NCI-H526 treated with DMSO at 0.1 percent for 48 hours (cell line): Measurements from ENCODE around the gene FAM174A.

Experiments used
- DNase-seq: peaks from one replicate; lab custom pipeline; 2025; lab: John Stamatoyannopoulos, UW

Gene FAM174A

GRCh38 chr5:100535060-100536005 lies at the start of gene FAM174A:
FAM174A (plus strand) TSS chr5:100535374; CDS start chr5:100535531, 157 bp downstream.
- peak; percentile 76 for DNase-seq

DNA sequence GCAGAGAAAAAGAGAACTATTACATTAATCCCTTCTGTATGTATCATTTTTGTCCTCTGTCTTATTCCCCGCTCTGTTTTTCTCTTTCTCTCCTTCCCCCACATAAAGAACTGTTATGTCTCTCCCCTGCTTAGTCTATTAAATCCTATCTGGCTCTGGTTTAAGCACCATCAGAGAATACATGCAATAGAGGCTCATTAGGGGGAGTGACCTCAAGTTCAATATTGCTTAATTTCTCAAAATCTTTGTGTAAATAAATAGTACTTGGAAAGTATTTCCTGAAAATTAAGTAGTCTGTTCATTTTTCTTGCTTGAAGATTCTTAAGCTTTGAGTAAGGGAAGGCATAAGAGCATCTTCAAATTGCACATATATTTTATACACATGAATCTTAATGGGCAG lies 41.2 kb upstream of the FAM174A start:
- DNase-seq, result no peak

DNA sequence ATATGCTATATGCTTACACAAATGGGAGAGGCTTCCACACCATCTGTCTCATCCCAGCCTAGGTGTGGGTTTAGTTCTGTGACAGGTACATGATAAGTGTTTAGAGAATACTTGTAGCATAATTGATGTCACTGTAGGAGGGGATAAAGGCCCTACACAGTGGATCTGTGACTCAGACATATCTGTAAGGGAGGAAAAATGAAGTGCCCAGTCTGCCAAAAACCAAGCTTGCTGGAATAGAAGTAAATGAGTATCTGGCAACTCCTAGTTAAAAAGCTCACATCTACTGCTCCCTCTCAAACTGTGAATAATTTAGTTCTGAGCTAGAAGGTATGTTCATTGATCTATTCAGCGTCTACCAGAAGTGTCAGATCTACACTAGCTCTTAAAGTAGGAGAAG lies 38.9 kb upstream of the FAM174A start:
- no peak for DNase-seq

DNA sequence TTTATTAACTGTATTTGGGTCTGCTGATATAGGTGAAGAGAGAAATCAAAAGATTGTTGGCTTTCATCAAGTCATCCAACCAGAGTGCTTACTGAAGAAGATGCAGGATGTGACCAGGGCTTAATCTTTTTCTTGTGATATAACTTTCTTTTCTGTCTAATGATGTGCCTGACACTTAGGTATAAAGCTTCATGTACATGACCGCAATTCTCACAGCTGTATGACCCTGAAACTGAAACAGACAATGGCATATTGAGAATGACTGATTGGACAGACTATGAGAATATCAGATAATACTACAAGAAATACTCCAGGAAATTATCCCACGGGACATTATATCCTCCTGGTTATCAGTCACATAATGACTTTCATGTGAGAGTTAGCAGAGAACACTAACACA lies 32.5 kb upstream of the FAM174A start:
- DNase-seq, result no peak

GRCh38 chr5:100505984-100506670 lies 29.0 kb upstream of the FAM174A start:
- no peak for DNase-seq

DNA sequence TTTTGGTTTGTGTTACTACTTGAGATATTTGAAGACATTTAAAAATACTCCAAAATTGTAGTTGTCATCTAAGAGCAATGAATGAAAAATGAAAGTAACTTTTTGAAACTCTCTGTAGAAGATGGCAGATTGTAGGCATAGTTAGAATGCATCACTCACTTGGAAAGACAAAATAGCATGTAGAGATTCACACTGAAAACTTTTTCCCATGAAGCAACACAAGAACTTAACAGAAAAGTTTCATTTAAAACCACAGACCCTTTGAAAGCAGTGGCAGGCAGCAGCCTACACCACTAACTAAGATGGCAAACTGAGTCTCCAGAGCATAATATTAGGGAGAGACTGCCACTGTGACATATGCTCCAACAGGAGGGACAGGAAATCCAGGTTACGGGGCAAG lies 18.9 kb upstream of the FAM174A start:
- no peak for DNase-seq

DNA sequence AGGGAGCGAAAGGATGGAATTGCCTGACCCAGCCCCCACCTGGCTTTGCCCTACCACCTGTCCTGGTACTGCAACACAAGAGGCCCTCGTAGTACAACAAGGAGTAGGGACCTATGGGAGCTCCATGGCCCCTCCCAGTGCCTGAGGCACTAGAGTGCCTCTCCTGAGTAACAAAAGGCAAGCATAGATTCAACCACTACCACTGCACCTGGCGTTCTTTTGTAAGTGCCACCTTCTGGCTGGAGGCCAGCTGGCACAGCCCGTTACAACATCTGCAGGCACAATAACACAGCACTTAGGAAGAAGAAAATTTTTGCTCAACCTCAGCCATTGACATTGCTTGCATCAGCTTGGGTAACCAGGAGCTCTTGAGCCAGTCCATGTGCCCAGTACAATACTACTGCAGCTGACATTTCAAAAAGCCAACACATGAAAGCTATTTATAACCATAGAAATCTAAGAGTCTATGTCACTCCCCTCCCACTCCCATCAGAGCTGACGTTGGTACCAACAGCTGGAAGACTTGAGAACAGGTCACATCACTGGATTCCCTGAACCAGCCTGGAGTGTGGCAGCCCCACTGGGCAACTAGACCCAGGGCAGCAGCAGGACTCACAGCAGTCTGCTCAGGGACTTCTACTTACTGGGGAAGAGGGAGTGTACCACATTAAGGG lies 17.7 kb upstream of the FAM174A start:
- DNase-seq, result peak; percentile 7

DNA sequence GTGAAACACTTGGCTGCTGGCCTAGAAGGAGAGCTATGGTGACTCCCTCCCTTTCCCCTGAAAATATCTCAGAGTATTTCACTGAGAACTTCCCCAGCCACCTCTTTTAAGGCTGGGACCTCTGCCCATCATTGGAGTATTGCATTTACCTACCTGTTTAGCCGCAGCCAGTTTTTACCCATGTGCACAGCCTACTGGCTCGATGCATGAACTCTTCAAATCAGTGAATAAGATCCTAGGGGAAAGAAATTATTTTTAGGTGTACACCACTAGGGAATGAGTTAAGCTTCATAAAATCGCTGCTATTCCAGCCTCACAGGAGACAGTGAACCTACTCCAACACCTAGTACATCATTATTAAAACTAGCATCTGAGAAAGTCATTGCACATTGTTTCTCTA lies 16.8 kb upstream of the FAM174A start:
- no peak for DNase-seq

GRCh38 chr5:100519075-100519474 lies 16.1 kb upstream of the FAM174A start:
- DNase-seq, result no peak

DNA sequence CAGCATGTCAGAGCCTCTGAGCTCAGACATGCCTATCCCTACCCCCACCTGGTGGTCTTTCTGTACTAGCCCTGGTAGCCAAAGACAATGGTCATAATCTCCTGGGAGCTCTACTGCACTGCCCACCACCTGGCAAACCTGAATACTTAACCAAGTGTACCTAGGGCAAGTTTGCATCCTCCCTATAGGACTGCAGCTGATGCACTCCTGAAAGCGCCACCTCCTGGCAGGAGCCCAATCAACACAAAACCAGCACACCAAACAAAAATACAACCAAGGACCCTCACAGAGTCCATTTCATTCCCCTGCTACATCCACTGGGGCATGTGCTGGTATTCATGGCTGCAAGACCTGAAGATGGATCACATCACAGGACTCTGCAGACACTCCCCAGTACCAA lies 14.8 kb upstream of the FAM174A start:
- no peak for DNase-seq

DNA sequence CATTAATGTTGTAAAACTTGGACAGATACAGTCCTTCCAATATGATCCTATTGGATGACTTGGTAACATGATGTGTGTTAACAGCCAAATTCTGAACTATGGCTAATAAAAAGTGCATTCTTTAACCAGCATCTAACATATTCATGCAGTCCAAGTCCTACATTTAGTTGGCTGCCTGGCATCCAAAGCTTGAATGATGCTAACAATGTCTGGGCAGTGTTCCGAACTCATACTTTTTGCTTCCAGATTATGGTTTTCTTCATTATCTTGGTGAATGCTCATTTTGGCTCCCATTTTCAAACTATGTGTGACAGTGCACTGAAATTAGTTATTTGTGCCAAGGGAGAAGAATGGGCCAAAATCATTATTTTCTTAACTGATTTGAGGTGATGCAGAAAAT lies 2.8 kb downstream of the FAM174A start:
- DNase-seq, result no peak

GRCh38 chr5:100539519-100539918 lies 4.3 kb downstream of the FAM174A start:
- DNase-seq, result no peak

GRCh38 chr5:100542086-100542485 lies 6.9 kb downstream of the FAM174A start:
- no peak for DNase-seq

GRCh38 chr5:100546001-100546400 lies 10.8 kb downstream of the FAM174A start:
- DNase-seq, result no peak

GRCh38 chr5:100550531-100551051 lies 15.4 kb downstream of the FAM174A start:
- DNase-seq, result no peak

- DNase-seq, result no peak
Measured at GRCh38 chr5:100551183-100551582, 16.0 kb downstream of the FAM174A start.

DNA sequence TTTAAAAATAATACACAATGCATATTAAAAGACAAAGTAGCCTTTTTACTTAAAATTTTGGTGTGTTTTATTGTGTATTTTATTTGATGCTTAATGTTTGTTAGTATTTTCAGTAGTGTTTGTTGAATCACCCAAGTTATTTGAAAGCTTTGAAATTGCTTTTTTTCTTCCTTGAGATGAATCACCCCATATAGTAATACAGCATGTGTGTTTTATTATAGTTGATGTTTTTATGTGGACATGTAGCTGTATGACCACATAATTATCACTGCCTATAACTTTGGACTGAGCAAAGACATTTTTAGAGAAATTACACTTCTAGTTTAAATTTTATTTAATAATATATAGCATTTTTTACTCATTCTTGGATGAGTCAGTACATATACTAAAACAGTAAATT lies 18.0 kb downstream of the FAM174A start:
- no peak for DNase-seq

DNA sequence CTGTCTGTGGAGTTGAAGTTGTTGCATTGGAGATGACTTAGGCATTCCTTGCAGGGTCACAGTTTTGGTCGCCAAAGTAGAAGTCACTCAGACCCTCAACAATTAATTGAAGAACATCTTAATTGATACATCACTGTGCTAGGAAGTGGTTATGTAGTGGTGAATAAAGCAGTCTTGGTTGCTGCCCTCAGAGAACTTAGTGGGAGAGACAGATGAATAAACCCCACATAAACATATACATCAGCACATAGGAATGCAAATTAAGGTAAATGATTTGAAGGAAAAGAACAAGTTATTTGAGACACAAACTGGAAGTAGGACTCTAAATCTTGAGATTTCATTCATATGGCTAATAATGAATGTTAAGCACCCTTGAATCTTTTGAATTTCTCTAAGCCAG lies 25.7 kb downstream of the FAM174A start:
- DNase-seq, result no peak

GRCh38 chr5:100562821-100563220 lies 27.6 kb downstream of the FAM174A start:
- DNase-seq, result no peak

DNA sequence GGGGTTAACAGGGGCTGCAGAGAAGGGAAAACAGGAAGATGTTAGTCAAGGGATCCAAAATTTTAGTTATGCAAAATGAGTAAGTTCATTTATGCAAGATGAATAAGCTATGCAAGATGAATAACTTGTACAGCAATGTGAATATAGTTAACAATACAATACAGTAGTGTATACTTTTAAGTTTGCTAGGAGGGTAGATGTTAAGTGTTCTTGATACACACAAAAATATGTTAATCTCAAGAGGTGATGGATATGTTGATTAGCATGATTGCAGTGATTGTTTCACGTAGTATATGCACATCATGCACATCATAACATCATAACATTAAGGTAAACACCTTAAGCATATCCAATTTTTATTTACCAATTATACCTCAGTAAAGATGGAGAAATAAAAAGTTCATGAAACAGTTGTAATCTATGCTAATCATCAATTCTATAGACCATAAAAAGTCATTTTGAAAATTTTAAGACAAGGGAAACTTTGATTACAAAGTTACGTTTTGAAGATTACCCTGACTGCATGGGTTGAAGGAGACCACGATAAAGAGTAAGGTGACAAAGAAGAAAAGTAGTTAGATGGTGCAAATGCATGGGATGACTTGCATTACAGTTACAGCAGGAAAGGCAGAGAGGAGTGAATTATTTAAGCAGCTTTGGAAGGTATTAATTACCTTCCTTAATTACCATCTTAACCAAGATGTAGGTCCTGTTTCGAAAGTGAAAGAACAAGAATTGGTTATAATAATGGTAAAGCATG lies 31.4 kb downstream of the FAM174A start:
- DNase-seq, result no peak

GRCh38 chr5:100574716-100575115 lies 39.5 kb downstream of the FAM174A start:
- DNase-seq, result no peak

DNA sequence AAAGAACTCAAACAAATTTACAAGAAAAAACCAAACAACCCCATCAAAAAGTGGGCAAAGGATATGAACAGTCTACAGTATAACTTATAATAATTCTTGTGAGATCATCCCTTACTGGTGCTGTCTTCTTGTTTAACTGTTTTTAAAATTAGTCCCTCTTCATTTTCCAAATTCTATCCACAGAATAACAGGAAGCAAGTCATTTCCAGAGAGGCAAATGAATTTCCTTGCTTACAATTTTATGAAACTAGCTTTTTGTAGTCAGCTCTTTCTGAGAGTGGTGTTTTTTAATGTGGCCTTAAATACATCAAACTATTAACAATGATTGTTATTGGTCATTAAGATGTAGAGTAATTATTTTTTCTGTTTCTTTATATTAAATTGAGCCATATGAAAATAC lies 40.6 kb downstream of the FAM174A start:
- DNase-seq, result no peak
